ENCODE measurements around the gene CKS2.

CKS2 gene

GRCh38 chr9:89364666-89365531, 53.9 kb downstream of the CKS2 start:
- DNase-seq (ENCODE audit: low read depth): no peak
- H3K4me3 ChIP-seq (ENCODE audit: low read depth, low read length): no peak overlapping the region
- no peak for TF ChIP-seq CTCF (IDR thresholded peaks at IDR 0.05; ENCODE audit: insufficient read depth, low read depth, low read length, missing control alignments)

GRCh38 chr9:89365532-89365912, 54.5 kb downstream of the CKS2 start:
- no peak for DNase-seq (ENCODE audit: low read depth)
- TF ChIP-seq CTCF (IDR thresholded peaks at IDR 0.05; ENCODE audit: insufficient read depth, low read depth, low read length, missing control alignments): no peak
- H3K4me3 ChIP-seq (ENCODE audit: low read depth, low read length): no peak overlapping the region

Data from GM12865 (cell line).